Testis (tissue), 2 donors: Measurements from ENCODE around the gene CCR6.

Experiments used
- CTCF ChIP-seq, 3 experiments: fragments of 450-650 bp in 2 of 3; fragments of 200-600 bp in 1 of 3; sonication (generic) in 1 of 3; IDR thresholded peaks; one replicate each; pipeline ENCODE4 v1.5.1; 2016 to 2019; ENCODE audit warnings: antibody characterized with exemption in 3 of 3, mild to moderate bottlenecking in 2 of 3, moderate library complexity in 1 of 3
- POLR2A ChIP-seq: fragments of 450-650 bp; IDR thresholded peaks from one replicate; pipeline ENCODE4 v1.6.1; 2017; ENCODE audit warnings: antibody characterized with exemption, mild to moderate bottlenecking, moderate library complexity

- TF ChIP-seq CTCF (IDR thresholded peaks at IDR 0.05) (no peak), POLR2A (no peak)
Measured at GRCh38 chr6:167154291-167154690, 31.4 kb downstream of the CCR6 start.
